Bone marrow (tissue), 2 donors: ENCODE results near the gene RAB44.

ENCODE experiments used
- DNase-seq, 2 donors: peaks; one replicate each; lab custom pipeline; 2025; lab: John Stamatoyannopoulos, UW

Gene RAB44

DNA sequence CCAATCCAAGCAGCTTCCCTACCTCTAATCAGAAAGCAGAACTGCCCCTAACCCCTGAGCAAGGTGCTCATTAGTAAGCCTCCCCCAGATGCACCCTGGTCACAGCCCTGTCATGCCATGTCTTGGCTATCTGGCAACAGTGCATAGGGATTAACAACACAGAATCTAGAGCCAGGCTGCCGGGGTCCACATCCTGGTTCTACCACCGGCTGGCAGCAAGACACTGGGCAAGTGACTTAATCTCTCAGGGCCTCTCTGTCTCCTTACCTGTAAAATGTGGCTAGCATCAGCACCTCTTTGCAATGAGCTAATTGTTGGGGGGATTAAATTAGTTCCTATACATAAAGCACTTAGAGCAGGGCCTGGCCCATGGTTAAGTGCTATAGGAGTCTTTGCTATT lies 73.5 kb downstream of the RAB44 start:
- DNase-seq = no peak

DNA sequence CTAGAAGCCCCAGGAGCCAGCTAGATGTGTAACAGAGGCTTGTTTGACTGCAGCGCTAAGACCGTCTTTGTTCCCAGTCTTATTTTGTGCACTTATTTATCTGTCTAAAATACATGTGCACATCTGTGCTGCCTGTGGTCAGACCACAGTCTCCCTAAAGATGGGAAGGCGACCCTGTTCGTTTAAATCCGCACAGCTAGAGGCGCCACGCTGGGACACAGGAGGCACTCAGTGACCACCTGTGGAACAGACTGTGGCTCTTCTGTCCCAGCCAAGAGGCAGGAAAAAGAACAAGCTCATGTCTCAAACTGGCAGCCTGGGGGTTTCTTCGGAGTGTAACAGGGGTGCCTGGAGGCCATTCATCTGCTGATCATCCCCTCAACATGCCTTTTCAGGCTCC lies 74.8 kb downstream of the RAB44 start:
- no peak for DNase-seq

DNA sequence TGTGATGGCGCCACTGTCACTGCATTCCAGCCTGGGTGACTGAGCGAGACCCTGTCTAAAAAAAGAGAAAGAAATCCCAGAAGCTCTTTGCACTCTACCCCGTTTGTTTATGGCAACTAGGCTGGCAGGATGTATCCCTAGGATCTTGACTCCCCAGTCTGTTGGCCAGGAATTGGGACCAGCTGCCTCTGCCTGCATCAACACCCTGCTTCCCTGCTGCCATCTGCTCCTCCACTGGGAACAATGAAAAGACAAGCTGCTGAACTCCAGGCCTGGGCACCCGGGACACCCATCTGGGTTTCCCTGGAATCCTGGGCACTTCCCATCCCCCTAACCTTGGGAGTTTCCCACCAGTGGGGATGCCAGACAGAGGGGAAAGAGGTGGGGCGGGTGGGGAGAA lies 76.7 kb downstream of the RAB44 start:
- no peak for DNase-seq

DNA sequence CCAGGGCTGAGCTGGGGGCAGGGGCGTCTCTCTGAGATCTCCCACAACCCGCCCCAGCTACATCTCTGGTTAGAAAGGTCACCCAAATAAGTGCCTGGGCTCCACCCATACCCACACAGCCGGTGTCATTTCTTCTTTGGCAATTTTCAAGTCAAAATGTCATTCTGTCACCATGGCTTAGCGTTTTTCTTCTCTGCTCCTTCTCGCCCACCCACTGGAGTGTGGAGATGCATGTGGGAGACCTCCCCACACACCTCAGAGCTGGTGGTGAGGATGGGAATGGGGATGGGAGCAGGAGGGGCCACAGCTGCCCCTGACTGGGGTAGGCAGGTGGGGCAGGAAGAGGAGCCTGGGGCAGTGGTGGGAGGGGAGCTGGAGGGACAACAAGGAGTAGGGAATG lies 78.5 kb downstream of the RAB44 start:
- DNase-seq = no peak

DNA sequence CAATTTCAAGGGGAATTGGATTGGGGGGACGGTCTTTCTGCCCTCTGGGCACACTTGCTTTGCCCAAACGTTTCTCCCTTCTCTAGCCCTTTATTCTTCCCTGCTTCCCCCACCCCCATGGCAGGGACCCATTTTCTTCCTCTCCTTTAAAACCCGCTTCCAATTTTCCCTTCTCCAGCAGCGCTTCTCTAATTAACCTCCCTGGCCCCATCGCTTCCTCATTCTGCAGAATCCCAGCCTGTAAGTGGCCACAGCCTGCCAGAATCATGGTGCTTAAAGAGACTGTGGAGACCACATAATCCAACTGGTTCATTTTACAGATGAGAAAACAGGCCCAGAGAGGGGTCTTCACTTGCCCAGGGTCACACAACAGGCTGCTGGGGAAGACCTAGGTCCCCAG lies 80.2 kb downstream of the RAB44 start:
- DNase-seq = no peak

DNA sequence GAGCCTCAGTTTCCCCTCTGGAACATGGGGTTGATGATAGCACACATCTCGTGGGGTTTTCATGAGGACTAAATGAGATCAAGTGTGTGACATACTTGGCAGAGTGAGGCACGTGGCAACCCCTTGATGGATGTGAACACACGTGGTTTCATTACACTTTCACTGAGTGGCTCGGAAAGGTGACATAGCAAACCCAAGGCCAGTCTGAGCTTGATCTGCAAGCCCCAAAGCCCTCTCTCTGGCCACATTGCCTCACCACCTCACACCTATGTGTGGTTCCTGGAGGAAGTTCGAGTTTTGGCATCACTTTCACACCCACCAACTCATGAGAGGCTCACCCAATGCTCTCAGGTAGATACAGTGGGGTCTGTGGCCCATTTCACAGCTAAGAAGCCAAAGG lies 81.6 kb downstream of the RAB44 start:
- DNase-seq = no peak

DNA sequence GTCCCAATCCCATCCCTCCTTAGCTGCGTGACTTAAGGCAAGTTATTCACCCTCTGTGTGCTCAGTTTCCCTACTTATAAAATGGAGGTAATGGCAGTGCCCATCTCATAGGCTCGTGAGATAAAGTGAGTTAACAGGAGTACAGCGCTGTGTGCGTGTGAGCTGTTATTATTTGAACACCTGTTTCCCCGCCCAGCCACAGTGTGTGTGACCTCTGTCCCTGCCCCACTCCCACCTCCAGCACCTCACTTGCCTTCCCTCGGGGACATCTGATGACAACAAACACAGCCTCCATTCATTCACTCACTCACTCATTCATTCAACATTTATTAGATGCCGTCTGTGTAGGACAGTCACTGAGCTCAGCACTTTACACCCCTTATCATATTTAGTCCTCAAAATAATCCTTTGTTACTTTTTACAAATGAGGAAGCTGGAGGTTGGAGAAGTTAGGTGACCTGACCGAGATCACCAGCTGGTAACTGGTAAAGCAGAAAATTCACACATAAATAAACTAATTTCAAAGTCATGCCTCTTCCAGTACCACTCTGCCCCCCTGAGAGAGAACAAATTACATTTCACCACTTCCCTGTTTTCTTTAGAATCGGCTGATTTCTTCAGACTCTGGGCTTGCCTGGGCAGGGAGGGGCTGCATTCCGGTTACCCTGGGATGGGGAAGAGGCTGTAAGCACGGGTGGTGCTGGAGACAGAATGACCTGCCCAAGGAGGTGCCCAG lies 83.0 kb downstream of the RAB44 start:
- peak in 1 of 2 donors; percentile 24 for DNase-seq

DNA sequence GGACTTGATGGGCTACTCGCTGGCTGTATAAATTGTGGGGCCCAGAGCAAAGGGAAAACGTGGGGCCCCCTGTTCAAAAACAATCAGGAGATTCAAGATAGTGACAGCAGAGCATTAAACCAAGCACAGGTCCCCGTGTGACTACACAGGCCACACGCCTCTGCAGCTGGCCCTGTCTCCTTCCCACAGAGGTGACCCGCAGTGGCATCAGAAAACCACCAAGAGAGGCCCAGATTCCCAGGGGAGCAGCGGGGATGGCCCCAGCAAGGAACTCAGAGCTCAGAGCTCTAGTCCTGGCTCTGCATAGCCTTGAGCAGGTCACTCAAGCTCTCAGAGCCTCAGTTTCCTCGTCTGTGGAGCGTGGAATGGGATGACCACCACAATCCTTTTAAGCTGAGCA lies 84.0 kb downstream of the RAB44 start:
- DNase-seq = no peak
